Heart left ventricle (tissue), 13 donors: ENCODE measurements around the gene UBE2H.

ENCODE experiments used
- CTCF ChIP-seq, 12 donors: fragments of 200-600 bp; sonication (generic) in 4 of 12; IDR thresholded peaks; one replicate each; pipeline versions ENCODE4 v1.5.0 to v1.8.0; 2018 to 2022; ENCODE audit warnings: antibody characterized with exemption in 12 of 12, mild to moderate bottlenecking in 5 of 12
- POLR2A ChIP-seq, 2 donors: fragments of 450-650 bp; IDR thresholded peaks; one replicate each; pipeline ENCODE4 v1.6.1; 2017; ENCODE audit warnings: antibody characterized with exemption in 2 of 2, mild to moderate bottlenecking in 2 of 2, moderate library complexity in 2 of 2
- donor health status: ischemic (EF 13 %, LVEDD 7.1; RV severe dilation, severe dysfunction).
- donor health status: DM: no; HTN: yes; CAD: no.
- donor health status: DM: no; HTN: no; CAD: no.
- donor health status: ischemic (EF 25% LVEDD 6.9; RV normal size, moderate dysfunction).
- donor health status: ischemic (EF 25% LVEDD 5.7; RV mildly dilated, moderate dysfunction).
- donor health status: ischemic (EF 35%, LVEDD 5.7; RV mildly dilated, moderate dysfunction).
- donor health status: nonischemic (EF 11% LVEDD 7.7; RV severe dilation, severe dysfunction).
- donor health status: DM: yes; HTN: yes; CAD: no.
- donor health status: PGD.
- donor health status: ischemic (EF 29% LVEDD 5.4; RV normal size, mild dysfunction).
- donor health status: nonischemic (EF 23%, LVEDD 6.1; RV moderate dilation, normal function).

GRCh38 chr7:129831424-129832058, 121.2 kb downstream of the UBE2H start:
- no peak for TF ChIP-seq CTCF (IDR thresholded peaks at IDR 0.05)
- TF ChIP-seq POLR2A (IDR thresholded peaks at IDR 0.05): no peak
